Chondrocyte (in vitro differentiated cells): ENCODE data around the gene SUPT20H. TPM values are rescaled to one million over a fixed set of nuclear protein-coding genes. Genes with fewer than 3 reads are reported as not detected.

ENCODE experiments used
- DNase-seq: peaks from one replicate; pipeline ENCODE4 v3.0.0; 2021; ENCODE audit warnings: mixed read lengths, low spot score
- H3K27ac Mint-ChIP-seq: one replicate; pipeline ENCODE4 v1.8.0; 2021; ENCODE audit warnings: mild to moderate bottlenecking, moderate library complexity, mixed read lengths; ENCODE audit not compliant: unreplicated experiment
- H3K27me3 Mint-ChIP-seq: 2 replicates; pipeline ENCODE4 v1.8.0; 2021; ENCODE audit warnings: low read depth, mixed read lengths
- H3K36me3 Mint-ChIP-seq: 2 replicates; pipeline ENCODE4 v1.8.0; 2021; ENCODE audit warnings: low read depth, mixed read lengths
- H3K4me1 Mint-ChIP-seq: 2 replicates; pipeline ENCODE4 v1.8.0; 2021; ENCODE audit warnings: low read depth, mild to moderate bottlenecking, mixed read lengths
- H3K4me3 Mint-ChIP-seq: one replicate; pipeline ENCODE4 v1.8.0; 2021; ENCODE audit warnings: mild to moderate bottlenecking, moderate library complexity, mixed read lengths; ENCODE audit not compliant: unreplicated experiment
- H3K9me3 Mint-ChIP-seq: 2 replicates; pipeline ENCODE4 v1.8.0; 2021; ENCODE audit warnings: low read depth, mixed read lengths
- CTCF ChIP-seq: fragments of 200-600 bp; sonication (generic); IDR thresholded peaks from 2 replicates; pipeline ENCODE4 v1.5.0; 2021; ENCODE audit warnings: antibody characterized with exemption, mild to moderate bottlenecking, moderate library complexity
- total RNA-seq: library from RNA; stranded (reverse); gene quantifications from 3 replicates; pipeline ENCODE4 v1.2.1, GENCODE V29; 2021

The SUPT20H gene
- total RNA-seq, 1 donor from 2014 or later = 51.2 TPM

DNA sequence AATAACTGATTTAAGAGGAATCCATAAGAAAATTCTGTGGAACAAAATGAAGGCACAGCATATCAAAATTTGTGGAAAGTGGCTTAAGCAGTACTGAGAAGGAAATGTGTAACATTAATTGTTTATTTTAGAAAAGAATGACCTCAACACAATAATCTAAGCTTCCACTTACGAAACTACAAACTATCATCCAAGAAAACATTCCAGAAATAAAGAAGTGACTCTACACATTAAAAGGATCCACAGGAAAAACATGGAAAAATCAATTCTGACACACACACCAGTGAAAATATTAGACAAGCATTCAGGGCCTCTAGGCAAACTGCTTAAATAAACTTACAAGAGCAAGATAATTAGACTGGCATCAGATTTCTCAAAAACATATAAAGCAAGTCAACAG lies 44.9 kb downstream of the SUPT20H start:
- DNase-seq = no peak
- Mint-ChIP-seq H3K36me3 (peaks cover 39% of the 10 kb centered on the region), H3K4me3 (no peak overlapping the region), H3K27ac (peak overlapping the region; percentile 86), H3K9me3 (no peaks in the 10 kb centered on the region), H3K4me1 (peaks cover 15% of the 10 kb centered on the region), H3K27me3 (no peaks in the 10 kb centered on the region)
- no peak for TF ChIP-seq CTCF

GRCh38 chr13:37011788-37012187 lies 47.7 kb downstream of the SUPT20H start:
- DNase-seq = no peak
- no peaks in the 10 kb centered on the region for H3K9me3 Mint-ChIP-seq
- peaks cover 53% of the 10 kb centered on the region for H3K36me3 Mint-ChIP-seq
- H3K27ac Mint-ChIP-seq = no peak overlapping the region
- no peak overlapping the region for H3K4me3 Mint-ChIP-seq
- TF ChIP-seq CTCF = no peak
- peaks cover 15% of the 10 kb centered on the region for H3K4me1 Mint-ChIP-seq
- H3K27me3 Mint-ChIP-seq = no peaks in the 10 kb centered on the region

GRCh38 chr13:37011002-37011401 lies 48.5 kb downstream of the SUPT20H start:
- TF ChIP-seq CTCF = no peak
- Mint-ChIP-seq H3K27ac (no peak overlapping the region), H3K27me3 (no peaks in the 10 kb centered on the region)

DNA sequence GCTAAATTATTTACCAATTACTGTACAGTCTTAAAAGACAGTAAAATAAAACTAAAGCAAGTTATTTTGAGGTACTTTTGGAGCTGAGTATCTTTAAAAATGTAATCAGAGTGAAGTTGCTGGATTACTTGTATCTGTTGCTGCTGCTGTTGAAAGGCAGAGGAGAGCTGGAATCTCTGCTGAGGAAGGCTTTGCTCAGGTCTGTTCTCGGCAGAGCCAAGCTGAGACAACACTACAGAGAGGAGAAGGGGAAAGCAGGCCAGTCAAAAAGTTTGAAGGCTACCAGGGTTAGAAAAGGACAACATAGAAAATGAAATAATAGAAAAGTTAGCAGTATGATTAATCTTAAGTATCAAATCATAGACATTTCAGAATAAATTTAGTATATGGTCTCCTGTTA lies 49.1 kb downstream of the SUPT20H start:
- H3K4me3 Mint-ChIP-seq = no peak overlapping the region
- peaks cover 15% of the 10 kb centered on the region for H3K4me1 Mint-ChIP-seq
- H3K36me3 Mint-ChIP-seq = peaks cover 45% of the 10 kb centered on the region
- no peaks in the 10 kb centered on the region for H3K9me3 Mint-ChIP-seq
- DNase-seq = no peak
- H3K27ac Mint-ChIP-seq = peak overlapping the region; percentile 74
- no peak for TF ChIP-seq CTCF
- H3K27me3 Mint-ChIP-seq = no peaks in the 10 kb centered on the region

More at GRCh38 chr13:37011002-37011401, 48.5 kb downstream of the SUPT20H start:
- Mint-ChIP-seq H3K9me3 (no peaks in the 10 kb centered on the region), H3K4me3 (no peak overlapping the region), H3K4me1 (peaks cover 15% of the 10 kb centered on the region), H3K36me3 (peaks cover 48% of the 10 kb centered on the region)
- no peak for DNase-seq

GRCh38 chr13:37009692-37010091 lies 49.8 kb downstream of the SUPT20H start:
- no peaks in the 10 kb centered on the region for H3K27me3 Mint-ChIP-seq
- peaks cover 12% of the 10 kb centered on the region for H3K4me1 Mint-ChIP-seq
- no peak for TF ChIP-seq CTCF
- no peaks in the 10 kb centered on the region for H3K9me3 Mint-ChIP-seq
- H3K27ac Mint-ChIP-seq = no peak overlapping the region
- H3K4me3 Mint-ChIP-seq = no peak overlapping the region
- H3K36me3 Mint-ChIP-seq = peaks cover 39% of the 10 kb centered on the region
- no peak for DNase-seq
